ENCODE measurements around the gene ZNF775.

The ZNF775 gene

DNA sequence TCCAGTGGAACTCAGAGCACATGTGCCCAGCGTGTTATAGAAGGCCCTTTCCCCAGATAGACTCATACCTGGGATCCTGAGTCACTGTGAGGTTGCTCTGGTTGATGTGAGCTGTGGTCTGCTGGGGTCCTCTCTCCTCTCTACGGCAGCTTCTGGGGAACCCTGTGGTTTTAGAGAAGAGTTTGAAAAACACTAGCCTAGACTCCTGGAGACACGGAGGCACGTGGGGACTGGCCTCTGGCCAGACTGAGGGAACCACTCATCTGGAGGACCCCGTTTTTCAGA lies 10.3 kb downstream of the ZNF775 start:
- H3K4me3 ChIP-seq (ENCODE audit: control insufficient read depth, low read depth, low read length): no peak overlapping the region
- TF ChIP-seq, protein P1, sequence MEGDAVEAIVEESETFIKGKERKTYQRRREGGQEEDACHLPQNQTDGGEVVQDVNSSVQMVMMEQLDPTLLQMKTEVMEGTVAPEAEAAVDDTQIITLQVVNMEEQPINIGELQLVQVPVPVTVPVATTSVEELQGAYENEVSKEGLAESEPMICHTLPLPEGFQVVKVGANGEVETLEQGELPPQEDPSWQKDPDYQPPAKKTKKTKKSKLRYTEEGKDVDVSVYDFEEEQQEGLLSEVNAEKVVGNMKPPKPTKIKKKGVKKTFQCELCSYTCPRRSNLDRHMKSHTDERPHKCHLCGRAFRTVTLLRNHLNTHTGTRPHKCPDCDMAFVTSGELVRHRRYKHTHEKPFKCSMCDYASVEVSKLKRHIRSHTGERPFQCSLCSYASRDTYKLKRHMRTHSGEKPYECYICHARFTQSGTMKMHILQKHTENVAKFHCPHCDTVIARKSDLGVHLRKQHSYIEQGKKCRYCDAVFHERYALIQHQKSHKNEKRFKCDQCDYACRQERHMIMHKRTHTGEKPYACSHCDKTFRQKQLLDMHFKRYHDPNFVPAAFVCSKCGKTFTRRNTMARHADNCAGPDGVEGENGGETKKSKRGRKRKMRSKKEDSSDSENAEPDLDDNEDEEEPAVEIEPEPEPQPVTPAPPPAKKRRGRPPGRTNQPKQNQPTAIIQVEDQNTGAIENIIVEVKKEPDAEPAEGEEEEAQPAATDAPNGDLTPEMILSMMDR (IDR thresholded peaks at IDR 0.05; ENCODE audit: control insufficient read depth, insufficient read depth, low read depth, low read length, missing control alignments): no peak
- DNase-seq (ENCODE audit: low read depth): no peak

DNA sequence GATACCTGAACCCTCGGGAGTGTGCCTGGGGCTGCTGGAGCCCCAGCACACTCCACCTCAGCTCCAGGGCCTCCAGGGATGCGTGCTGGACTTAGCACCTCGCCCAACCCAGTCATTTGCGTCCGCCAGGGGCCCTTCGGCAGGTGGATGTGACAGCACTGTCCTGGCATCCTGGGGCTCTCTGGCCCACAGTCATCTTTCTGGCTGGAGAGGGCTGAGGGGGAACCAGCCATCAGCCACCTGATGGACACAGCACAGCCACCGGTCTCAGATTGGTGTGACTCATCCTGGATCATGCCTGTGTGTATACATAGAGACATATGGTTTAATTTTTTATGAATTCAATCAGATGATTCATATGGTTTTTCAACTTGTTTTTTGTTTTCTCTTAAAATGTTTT lies 11.1 kb downstream of the ZNF775 start:
- TF ChIP-seq, protein P1 (IDR thresholded peaks at IDR 0.05; ENCODE audit: control insufficient read depth, insufficient read depth, low read depth, low read length, missing control alignments): no peak
- no peak for DNase-seq (ENCODE audit: low read depth)
- H3K4me3 ChIP-seq (ENCODE audit: control insufficient read depth, low read depth, low read length): no peak overlapping the region

GRCh38 chr7:150393325-150393724 lies 14.2 kb downstream of the ZNF775 start:
- no peak overlapping the region for H3K4me3 ChIP-seq (ENCODE audit: control insufficient read depth, low read depth, low read length)
- TF ChIP-seq, protein P1 (IDR thresholded peaks at IDR 0.05; ENCODE audit: control insufficient read depth, insufficient read depth, low read depth, low read length, missing control alignments): no peak
- DNase-seq (ENCODE audit: low read depth): no peak

DNA sequence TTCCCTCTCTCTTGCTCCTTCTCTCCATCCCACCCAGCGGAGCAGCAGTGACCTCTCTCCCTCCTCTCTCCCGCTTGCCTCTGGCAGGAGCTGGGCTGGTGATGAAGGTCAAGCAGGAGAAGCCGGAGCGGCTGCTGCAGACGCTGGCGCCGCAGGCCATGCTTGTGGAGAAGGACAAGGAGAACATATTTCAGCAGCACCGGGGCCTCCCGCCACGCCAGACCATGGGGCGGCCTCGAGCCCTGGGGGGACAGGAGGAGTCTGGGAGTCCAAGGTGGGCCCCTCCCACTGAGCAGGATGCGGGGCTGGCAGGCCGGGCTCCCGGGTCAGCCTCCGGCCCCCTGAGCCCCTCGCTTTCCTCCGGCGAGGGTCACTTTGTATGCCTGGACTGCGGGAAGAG lies 17.3 kb downstream of the ZNF775 start:
- no peak for DNase-seq (ENCODE audit: low read depth)
- TF ChIP-seq, protein P1 (IDR thresholded peaks at IDR 0.05; ENCODE audit: control insufficient read depth, insufficient read depth, low read depth, low read length, missing control alignments): no peak
- H3K4me3 ChIP-seq (ENCODE audit: control insufficient read depth, low read depth, low read length): no peak overlapping the region

DNA sequence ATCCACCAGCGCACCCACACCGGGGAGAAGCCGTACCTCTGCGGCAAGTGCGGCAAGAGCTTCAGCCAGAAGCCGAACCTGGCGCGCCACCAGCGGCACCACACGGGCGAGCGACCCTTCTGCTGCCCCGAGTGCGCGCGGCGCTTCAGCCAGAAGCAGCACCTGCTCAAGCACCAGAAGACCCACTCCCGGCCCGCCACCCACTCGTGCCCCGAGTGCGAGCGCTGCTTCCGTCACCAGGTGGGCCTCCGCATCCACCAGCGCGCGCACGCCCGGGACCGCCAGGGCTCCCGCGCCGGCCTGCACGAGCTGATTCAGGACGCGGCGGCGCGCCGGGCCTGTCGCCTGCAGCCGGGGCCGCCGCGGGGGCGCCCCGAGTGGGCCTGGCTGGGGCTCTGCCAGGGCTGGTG lies 17.7 kb downstream of the ZNF775 start:
- DNase-seq (ENCODE audit: low read depth): no peak
- H3K4me3 ChIP-seq (ENCODE audit: control insufficient read depth, low read depth, low read length): no peak overlapping the region
- TF ChIP-seq, protein P1 (IDR thresholded peaks at IDR 0.05; ENCODE audit: control insufficient read depth, insufficient read depth, low read depth, low read length, missing control alignments): no peak

DNA sequence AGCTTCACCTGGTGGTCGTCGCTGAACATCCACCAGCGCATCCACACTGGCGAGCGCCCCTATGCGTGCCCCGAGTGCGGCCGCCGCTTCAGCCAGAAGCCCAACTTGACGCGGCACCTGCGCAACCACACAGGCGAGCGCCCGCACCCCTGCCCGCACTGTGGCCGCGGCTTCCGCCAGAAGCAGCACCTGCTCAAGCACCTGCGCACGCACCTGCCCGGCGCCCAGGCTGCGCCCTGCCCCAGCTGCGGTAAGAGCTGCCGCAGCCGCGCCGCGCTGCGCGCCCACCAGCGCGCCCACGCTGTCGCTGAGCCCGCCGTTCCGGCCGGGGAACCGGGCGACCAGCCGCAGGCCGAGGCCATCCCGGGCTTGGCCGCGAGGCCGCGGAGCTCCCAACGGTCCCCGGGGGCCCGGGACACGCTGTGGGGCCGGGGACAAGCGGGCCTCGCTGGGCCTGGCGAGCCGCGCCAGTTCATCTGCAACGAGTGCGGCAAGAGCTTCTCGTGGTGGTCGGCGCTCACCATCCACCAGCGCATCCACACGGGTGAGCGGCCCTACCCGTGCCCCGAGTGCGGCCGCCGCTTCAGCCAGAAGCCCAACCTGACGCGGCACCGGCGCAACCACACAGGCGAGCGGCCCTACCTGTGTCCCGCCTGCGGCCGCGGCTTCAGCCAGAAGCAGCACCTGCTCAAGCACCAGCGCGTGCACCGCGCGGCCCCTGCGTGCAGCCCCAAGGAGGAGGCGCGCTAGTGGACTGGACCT lies 18.4 kb downstream of the ZNF775 start:
- no peak for DNase-seq (ENCODE audit: low read depth)
- TF ChIP-seq, protein P1 (IDR thresholded peaks at IDR 0.05; ENCODE audit: control insufficient read depth, insufficient read depth, low read depth, low read length, missing control alignments): no peak
- no peak overlapping the region for H3K4me3 ChIP-seq (ENCODE audit: control insufficient read depth, low read depth, low read length)

Data from AG09309 (cell line).